ENCODE measurements around the gene FBLL1. TPM values are rescaled to one million over a fixed set of nuclear protein-coding genes. Genes with fewer than 3 reads are reported as not detected.

Gene FBLL1
- 2.1 and 3.3 TPM in 2 replicates for total RNA-seq (ENCODE audit: low replicate concordance)
- long read RNA-seq, result 0 reads

- Mint-ChIP-seq H3K27ac (peak within 1 kb of the TSS; percentile 57), H3K4me1 (ENCODE audit: unreplicated experiment) (peaks cover 10% of the 10 kb centered on the region)
Measured at GRCh38 chr5:168528521-168529373, at the start of gene FBLL1. Gene FBLL1 (plus strand): TSS chr5:168529305. CDS start chr5:168529505, 200 bp downstream.

GRCh38 chr5:168480601-168481000 lies 48.5 kb upstream of the FBLL1 start:
- H3K9me3 Mint-ChIP-seq, result no peaks in the 10 kb centered on the region
- DNase-seq (ENCODE audit: extremely low spot score, unreplicated experiment), result no peak
- H3K4me3 Mint-ChIP-seq, result no peak overlapping the region
- no peaks in the 10 kb centered on the region for H3K4me1 Mint-ChIP-seq (ENCODE audit: unreplicated experiment)
- no peaks in the 10 kb centered on the region for H3K36me3 Mint-ChIP-seq
- H3K27ac Mint-ChIP-seq, result no peak overlapping the region
- no peaks in the 10 kb centered on the region for H3K27me3 Mint-ChIP-seq
- TF ChIP-seq, protein P1, sequence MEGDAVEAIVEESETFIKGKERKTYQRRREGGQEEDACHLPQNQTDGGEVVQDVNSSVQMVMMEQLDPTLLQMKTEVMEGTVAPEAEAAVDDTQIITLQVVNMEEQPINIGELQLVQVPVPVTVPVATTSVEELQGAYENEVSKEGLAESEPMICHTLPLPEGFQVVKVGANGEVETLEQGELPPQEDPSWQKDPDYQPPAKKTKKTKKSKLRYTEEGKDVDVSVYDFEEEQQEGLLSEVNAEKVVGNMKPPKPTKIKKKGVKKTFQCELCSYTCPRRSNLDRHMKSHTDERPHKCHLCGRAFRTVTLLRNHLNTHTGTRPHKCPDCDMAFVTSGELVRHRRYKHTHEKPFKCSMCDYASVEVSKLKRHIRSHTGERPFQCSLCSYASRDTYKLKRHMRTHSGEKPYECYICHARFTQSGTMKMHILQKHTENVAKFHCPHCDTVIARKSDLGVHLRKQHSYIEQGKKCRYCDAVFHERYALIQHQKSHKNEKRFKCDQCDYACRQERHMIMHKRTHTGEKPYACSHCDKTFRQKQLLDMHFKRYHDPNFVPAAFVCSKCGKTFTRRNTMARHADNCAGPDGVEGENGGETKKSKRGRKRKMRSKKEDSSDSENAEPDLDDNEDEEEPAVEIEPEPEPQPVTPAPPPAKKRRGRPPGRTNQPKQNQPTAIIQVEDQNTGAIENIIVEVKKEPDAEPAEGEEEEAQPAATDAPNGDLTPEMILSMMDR (conservative IDR thresholded peaks at IDR 0.05), result no peak

More at GRCh38 chr5:168528521-168529373, at the start of gene FBLL1:
- TF ChIP-seq, protein P1 (conservative IDR thresholded peaks at IDR 0.05), result no peak
- DNase-seq (ENCODE audit: extremely low spot score, unreplicated experiment), result no peak
- no peaks in the 10 kb centered on the region for H3K36me3 Mint-ChIP-seq
- no peaks in the 10 kb centered on the region for H3K9me3 Mint-ChIP-seq
- H3K4me3 Mint-ChIP-seq, result peak within 1 kb of the TSS; percentile 86
- peaks cover 40% of the 10 kb centered on the region for H3K27me3 Mint-ChIP-seq

- no peaks in the 10 kb centered on the region for H3K9me3 Mint-ChIP-seq
- TF ChIP-seq, protein P1 (conservative IDR thresholded peaks at IDR 0.05), result no peak
- H3K4me3 Mint-ChIP-seq, result no peak overlapping the region
- H3K27me3 Mint-ChIP-seq, result no peaks in the 10 kb centered on the region
- no peaks in the 10 kb centered on the region for H3K36me3 Mint-ChIP-seq
- peaks cover 6% of the 10 kb centered on the region for H3K4me1 Mint-ChIP-seq (ENCODE audit: unreplicated experiment)
- DNase-seq (ENCODE audit: extremely low spot score, unreplicated experiment), result no peak
- peak overlapping the region; percentile 18 for H3K27ac Mint-ChIP-seq
Measured at GRCh38 chr5:168481330-168481788, 47.7 kb upstream of the FBLL1 start.

DNA sequence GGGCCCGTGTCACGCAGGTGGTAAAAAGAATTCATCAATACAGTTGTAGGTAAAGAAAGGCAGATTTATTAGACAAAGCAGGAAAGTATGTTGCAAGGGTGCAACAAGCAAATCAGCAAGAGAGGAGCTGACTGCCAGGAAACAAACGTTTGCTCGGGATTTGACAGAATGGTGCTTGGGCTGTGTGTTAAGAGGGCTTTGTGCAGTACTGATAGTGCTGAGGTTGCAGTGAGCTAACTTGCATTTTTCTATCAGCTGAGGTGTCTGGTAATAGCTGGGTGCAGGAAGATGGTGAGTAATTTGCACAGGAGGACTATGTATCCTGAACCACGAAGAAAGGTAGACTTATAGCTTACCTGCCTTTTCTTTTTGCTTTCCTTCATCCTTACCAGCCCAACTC lies 46.7 kb upstream of the FBLL1 start:
- peak overlapping the region; percentile 7 for H3K27ac Mint-ChIP-seq
- no peaks in the 10 kb centered on the region for H3K27me3 Mint-ChIP-seq
- TF ChIP-seq, protein P1 (conservative IDR thresholded peaks at IDR 0.05), result no peak
- no peak overlapping the region for H3K4me3 Mint-ChIP-seq
- H3K4me1 Mint-ChIP-seq (ENCODE audit: unreplicated experiment), result peaks cover 11% of the 10 kb centered on the region
- H3K36me3 Mint-ChIP-seq, result no peaks in the 10 kb centered on the region
- no peaks in the 10 kb centered on the region for H3K9me3 Mint-ChIP-seq
- DNase-seq (ENCODE audit: extremely low spot score, unreplicated experiment), result no peak

DNA sequence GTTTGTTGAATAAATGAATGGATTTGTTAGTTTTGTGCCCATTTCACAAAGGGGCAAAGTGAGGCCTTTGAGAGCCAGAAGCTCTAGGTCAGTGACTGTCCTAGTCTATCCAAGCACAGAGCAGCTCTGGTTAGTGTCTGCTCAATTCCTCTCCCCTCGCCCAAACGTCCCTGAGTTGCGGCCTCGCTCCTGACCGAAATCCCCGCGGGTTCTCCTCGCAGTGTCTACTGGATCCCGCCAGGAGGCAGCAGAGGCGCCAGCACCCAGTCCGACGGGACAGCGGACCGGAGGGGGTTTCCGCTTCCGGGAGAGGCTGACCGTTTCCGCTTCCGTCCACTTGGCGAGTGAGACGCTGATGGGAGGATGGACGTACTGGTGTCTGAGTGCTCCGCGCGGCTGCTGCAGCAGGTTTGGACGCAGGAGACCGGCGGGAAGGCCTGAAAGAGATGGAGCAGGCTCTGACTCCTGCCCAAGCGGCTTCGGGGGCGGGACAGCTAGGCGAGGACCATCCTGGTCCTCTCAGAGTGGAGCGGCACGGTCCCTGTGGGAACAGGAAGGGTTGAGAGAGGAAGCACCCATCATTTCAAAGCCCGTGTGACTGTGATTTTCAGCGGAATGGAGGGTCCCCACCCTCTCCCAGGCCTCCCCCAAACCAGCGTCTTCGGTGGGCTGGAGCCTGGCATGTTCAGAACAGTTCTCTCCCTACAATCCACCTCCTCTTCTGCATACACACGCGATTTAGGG lies 42.8 kb upstream of the FBLL1 start, which contains the start of gene RARS1:
Gene RARS1, plus strand, starts transcription at position 336 of the 744 bp plus-strand sequence. Its CDS starts 28 bp downstream, at position 364.
- Mint-ChIP-seq H3K9me3 (no peaks in the 10 kb centered on the region), H3K36me3 (peaks cover 11% of the 10 kb centered on the region), H3K4me3 (peak within 1 kb of the TSS; percentile 99), H3K27me3 (no peaks in the 10 kb centered on the region), H3K27ac (peak within 1 kb of the TSS; percentile 93), H3K4me1 (ENCODE audit: unreplicated experiment) (peaks cover 15% of the 10 kb centered on the region)
- TF ChIP-seq, protein P1 (conservative IDR thresholded peaks at IDR 0.05), result peak; percentile 94
- DNase-seq (ENCODE audit: extremely low spot score, unreplicated experiment), result peak; percentile 95
